AG09319 (cell line): ENCODE results near the gene DSTN.

Experiments
- DNase-seq: peaks from one replicate; pipeline ENCODE4 v3.0.0-alpha.2; 2010; ENCODE audit warnings: low read depth; ENCODE audit errors: extremely low read depth
- TF ChIP-seq, protein P1 (sequence below): IDR thresholded peaks from 2 replicates; pipeline ENCODE4 v1.5.1; 2011; ENCODE audit warnings: low read depth, mild to moderate bottlenecking, inconsistent platforms, low read length, moderate library complexity

DSTN gene

DNA sequence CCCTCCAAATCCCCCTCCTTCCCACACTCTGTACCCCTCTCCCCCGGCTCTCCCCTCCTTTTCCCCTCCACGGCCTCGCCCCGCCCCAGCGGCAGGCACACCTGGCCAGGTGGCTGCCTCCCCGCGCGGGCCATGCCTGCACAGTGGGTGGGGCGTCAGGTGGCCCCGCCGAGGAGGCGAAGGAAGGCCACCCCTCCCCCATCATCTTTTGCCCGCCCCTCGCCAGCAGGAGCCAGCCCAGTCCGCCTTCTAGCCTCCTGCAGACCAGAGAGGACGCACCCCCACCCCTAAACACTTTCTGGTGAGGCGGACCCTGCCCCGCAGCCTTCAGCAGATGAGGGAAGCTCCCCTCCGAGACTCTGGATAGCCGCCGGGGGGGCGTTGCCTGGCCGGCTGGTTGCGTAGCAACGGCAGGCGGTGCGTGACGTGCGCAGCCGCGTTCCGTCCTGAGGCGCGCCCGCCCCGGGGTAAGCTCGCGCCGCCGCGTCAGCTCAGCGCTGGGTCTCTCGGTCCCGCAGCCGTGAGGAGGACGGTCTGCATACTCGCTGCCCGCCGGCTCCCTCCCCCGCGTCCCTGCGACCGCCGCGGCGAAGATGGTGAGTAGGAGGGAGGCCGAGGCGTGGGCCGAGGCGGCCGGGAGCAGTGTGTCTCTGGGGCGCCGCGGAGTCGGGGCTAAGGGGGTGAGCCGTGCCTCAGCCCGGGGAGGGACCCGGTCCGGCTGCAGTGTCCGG, at the start of gene DSTN:
TSS of gene DSTN (plus strand) at position 460 of the 731 bp plus-strand sequence. CDS start at position 594, 134 bp downstream.
- DNase-seq, result peak; percentile 88
- TF ChIP-seq, protein P1, sequence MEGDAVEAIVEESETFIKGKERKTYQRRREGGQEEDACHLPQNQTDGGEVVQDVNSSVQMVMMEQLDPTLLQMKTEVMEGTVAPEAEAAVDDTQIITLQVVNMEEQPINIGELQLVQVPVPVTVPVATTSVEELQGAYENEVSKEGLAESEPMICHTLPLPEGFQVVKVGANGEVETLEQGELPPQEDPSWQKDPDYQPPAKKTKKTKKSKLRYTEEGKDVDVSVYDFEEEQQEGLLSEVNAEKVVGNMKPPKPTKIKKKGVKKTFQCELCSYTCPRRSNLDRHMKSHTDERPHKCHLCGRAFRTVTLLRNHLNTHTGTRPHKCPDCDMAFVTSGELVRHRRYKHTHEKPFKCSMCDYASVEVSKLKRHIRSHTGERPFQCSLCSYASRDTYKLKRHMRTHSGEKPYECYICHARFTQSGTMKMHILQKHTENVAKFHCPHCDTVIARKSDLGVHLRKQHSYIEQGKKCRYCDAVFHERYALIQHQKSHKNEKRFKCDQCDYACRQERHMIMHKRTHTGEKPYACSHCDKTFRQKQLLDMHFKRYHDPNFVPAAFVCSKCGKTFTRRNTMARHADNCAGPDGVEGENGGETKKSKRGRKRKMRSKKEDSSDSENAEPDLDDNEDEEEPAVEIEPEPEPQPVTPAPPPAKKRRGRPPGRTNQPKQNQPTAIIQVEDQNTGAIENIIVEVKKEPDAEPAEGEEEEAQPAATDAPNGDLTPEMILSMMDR, result no peak

DNA sequence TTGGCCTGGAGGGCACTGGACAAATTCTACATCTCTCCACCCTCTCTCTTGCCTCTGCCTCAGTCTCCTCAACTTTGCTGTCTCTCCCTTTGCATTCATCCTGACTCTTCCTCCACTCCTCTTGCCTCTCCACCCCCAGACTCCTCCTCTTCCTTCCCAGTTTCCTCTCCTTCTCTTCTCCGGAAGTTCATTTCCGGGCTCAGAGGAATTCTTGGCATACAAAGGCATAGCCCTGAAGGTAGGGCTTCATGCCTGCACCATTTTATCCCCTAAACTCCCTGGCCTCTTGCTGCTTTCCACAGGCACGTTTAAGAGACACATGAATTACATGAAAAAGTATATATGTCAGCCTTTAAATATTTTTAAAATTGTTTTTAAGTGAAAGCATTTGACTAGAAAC, 49.3 kb upstream of the DSTN start:
- DNase-seq, result no peak
- TF ChIP-seq, protein P1, result no peak

DNA sequence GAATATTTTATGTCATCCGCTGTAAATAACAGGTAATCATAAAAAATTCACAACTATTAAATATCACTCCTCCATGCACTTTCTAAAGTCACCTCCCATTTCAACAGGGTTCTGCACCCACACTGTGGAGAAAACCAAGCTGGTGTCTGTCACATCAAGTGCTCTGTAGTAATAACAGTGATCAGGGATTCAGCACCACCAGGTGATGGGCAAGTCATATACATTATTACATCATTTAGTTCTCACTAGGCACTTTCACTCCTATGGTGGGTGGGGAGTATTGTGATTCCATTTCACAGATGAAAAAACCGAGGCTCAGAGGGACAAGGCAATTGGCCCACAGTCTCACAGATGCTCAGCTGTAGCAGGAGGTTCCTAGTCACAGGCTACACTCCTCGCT, 47.3 kb upstream of the DSTN start:
- DNase-seq, result no peak
- TF ChIP-seq, protein P1, result no peak

DNA sequence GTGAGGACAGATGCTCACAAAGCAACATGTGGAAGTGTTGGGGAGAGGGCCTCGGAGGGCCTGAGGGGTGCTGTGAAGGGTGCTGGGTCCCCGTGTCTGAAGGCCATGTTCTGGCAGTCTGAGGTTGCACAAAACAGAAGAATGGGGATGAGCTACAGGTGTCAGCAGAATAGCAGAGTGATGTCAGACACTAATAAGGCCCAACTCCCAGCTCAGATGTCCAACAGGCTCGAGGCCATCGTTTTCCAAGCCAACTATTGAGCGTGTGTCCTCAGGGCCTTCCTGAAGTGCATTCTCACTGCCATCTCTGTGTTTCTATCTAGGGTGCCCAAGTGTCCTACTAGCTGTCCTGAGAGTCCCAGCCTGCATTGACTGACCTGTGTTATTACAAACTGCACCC, 46.5 kb upstream of the DSTN start:
- DNase-seq, result no peak
- TF ChIP-seq, protein P1, result no peak

DNA sequence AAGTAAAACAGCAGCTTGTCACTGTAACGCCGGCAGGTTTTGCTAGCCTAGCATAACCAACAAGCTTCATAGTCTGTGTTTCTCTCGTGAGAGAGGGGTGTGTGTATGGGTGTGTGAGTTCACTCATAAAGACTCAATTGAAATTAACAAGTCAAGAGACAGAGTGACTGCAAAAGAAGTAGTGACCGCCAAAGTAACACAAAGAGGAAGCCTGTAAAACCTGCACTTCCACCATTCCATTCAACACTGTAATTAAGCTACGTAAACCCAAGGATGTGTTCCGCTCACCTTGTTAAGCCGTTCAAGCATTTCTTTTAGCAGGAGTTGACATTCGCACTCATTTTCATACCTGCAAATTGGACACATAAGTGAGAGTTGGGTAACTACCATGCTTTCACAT, 45.3 kb upstream of the DSTN start:
- TF ChIP-seq, protein P1, result no peak
- DNase-seq, result no peak

DNA sequence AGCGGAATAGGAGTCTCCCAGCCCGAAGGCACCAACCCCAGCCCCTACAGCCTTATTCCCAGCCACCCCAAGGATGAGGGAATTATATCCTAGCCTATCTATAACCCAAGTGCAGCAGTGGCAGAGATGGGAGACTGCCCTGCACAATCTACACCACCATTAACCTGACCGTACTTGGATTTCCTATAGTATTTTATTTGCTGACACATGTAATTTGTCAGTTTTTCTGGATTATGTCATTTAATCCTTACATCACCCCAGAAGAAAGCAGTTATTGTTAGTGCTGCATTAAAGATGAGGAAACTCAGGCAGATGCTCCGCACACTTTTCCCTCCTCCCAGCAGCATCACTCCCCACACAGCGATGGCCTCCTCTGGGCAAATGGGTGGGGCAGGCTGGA, 44.7 kb upstream of the DSTN start:
- DNase-seq, result no peak
- TF ChIP-seq, protein P1, result no peak

DNA sequence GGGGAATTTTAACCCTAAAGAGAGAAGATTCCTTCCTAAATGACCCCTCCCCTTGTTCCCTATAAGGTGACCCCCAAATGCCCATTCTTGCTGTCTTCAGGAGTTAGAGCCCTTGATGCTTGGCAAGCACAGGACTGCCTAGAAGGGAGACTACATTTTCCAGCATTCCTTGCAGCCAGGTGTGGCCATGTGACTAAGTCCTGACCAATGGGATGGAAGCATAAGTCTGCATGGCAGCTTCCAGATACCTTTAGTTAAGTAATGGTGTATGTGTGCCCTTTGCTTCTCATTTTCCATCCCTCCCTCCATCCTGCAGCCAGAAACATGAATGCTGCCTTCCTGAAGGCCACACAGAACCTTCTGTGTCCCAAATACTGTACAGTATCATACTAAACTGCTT, 44.2 kb upstream of the DSTN start:
- no peak for DNase-seq
- TF ChIP-seq, protein P1, result no peak
